IPS-15b (cell line): ENCODE data around the gene DDX19B.
A peak's percentile ranks its signal among the peaks of the same experiment; 100 is the strongest.
"Not testable (repeated sequence)": the region's sequence is repeated elsewhere in the genome, so short reads cannot be mapped to it uniquely, and the experiment has no call there.

Source experiments
- H3K27me3 ChIP-seq: one replicate; pipeline ENCODE4 v1.6.1; 2013; ENCODE audit warnings: low read length; ENCODE audit not compliant: control insufficient read depth, insufficient read depth
- H3K36me3 ChIP-seq: one replicate; pipeline ENCODE4 v1.6.1; 2013; ENCODE audit warnings: low read length; ENCODE audit not compliant: control insufficient read depth, insufficient read depth
- H3K4me1 ChIP-seq: one replicate; pipeline ENCODE4 v1.6.1; 2013; ENCODE audit warnings: mild to moderate bottlenecking, low read length; ENCODE audit not compliant: control insufficient read depth, insufficient read depth
- H3K4me3 ChIP-seq: one replicate; pipeline ENCODE4 v1.5.1; 2013; ENCODE audit warnings: low read depth, low read length
- H3K9ac ChIP-seq: one replicate; pipeline ENCODE4 v1.6.1; 2013; ENCODE audit warnings: low read depth, mild to moderate bottlenecking, low read length
- H3K9me3 ChIP-seq: one replicate; pipeline ENCODE4 v1.6.1; 2013; ENCODE audit warnings: mild to moderate bottlenecking, low read length; ENCODE audit not compliant: control insufficient read depth, insufficient read depth

Gene DDX19B

GRCh38 chr16:70331588-70332358 lies 32.8 kb downstream of the DDX19B start:
- no peaks in the 10 kb centered on the region for H3K4me1 ChIP-seq
- H3K4me3 ChIP-seq: no peak overlapping the region
- no peaks in the 10 kb centered on the region for H3K9me3 ChIP-seq
- H3K27me3 ChIP-seq: no peaks in the 10 kb centered on the region
- peaks cover 16% of the 10 kb centered on the region for H3K36me3 ChIP-seq
- no peak overlapping the region for H3K9ac ChIP-seq

DNA sequence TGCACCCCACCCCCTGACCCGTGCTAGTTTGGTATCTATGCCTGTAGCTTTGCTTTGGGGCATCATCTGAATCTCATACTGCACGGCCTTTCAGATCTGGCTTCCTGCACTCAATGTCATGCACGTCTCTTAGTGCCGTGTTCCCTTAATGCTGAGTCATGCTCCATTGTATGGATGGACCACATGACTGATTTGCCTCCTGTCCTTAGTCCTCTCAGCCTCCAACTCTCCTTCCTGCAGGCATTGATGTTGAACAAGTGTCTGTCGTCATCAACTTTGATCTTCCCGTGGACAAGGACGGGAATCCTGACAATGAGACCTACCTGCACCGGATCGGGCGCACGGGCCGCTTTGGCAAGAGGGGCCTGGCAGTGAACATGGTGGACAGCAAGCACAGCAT lies 33.7 kb downstream of the DDX19B start:
- H3K4me1 ChIP-seq, H3K9ac ChIP-seq, H3K4me3 ChIP-seq, H3K9me3 ChIP-seq, H3K27me3 ChIP-seq: not testable (repeated sequence)
- peaks cover 16% of the 10 kb centered on the region for H3K36me3 ChIP-seq

GRCh38 chr16:70337814-70338213 lies 38.8 kb downstream of the DDX19B start:
- Histone ChIP-seq H3K9me3 (no peaks in the 10 kb centered on the region), H3K4me3 (no peak overlapping the region), H3K36me3 (peaks cover 14% of the 10 kb centered on the region), H3K9ac (no peak overlapping the region), H3K4me1 (peaks cover 3% of the 10 kb centered on the region), H3K27me3 (no peaks in the 10 kb centered on the region)

GRCh38 chr16:70341600-70341999 lies 42.6 kb downstream of the DDX19B start:
- Histone ChIP-seq H3K4me1 (peaks cover 3% of the 10 kb centered on the region), H3K27me3 (no peaks in the 10 kb centered on the region), H3K9me3 (no peaks in the 10 kb centered on the region), H3K4me3 (no peak overlapping the region), H3K9ac (no peak overlapping the region), H3K36me3 (no peaks in the 10 kb centered on the region)

- Histone ChIP-seq H3K36me3 (no peaks in the 10 kb centered on the region), H3K4me1 (peaks cover 3% of the 10 kb centered on the region), H3K9ac (no peak overlapping the region)
These were observed 43.0 kb downstream of the DDX19B start for GRCh38 chr16:70342016-70342415.

DNA sequence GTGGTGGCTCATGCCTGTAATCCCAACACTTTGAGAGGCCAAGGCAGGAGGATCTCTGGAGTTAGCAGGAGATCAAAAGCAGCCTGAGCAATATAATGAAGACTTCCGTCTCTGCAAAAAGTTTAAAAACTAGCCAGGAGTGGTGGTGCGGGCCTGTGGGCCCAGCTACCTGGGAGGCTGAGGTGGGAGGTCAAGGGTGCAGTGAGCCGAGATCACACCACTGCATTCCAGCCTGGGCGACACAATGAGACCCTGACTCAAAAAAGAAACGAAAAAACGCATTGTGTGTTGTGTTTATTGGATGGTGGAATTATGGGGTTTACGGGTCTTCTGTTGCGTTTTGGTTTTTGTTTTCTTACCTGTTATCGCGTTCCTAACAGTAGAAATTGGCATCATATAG lies 46.9 kb downstream of the DDX19B start:
- peaks cover 3% of the 10 kb centered on the region for H3K36me3 ChIP-seq
- H3K9me3 ChIP-seq: no peaks in the 10 kb centered on the region
- H3K9ac ChIP-seq: no peak overlapping the region
- peak overlapping the region; percentile 83 for H3K4me3 ChIP-seq
- no peaks in the 10 kb centered on the region for H3K27me3 ChIP-seq
- H3K4me1 ChIP-seq: peaks cover 5% of the 10 kb centered on the region

More at GRCh38 chr16:70342016-70342415, 43.0 kb downstream of the DDX19B start:
- Histone ChIP-seq H3K4me3 (no peak overlapping the region), H3K27me3 (no peaks in the 10 kb centered on the region), H3K9me3 (no peaks in the 10 kb centered on the region)

GRCh38 chr16:70348991-70349390 lies 50.0 kb downstream of the DDX19B start:
- H3K27me3 ChIP-seq: no peaks in the 10 kb centered on the region
- peaks cover 7% of the 10 kb centered on the region for H3K36me3 ChIP-seq
- peaks cover 2% of the 10 kb centered on the region for H3K4me1 ChIP-seq
- H3K9ac ChIP-seq: no peak overlapping the region
- H3K4me3 ChIP-seq: no peak overlapping the region
- no peaks in the 10 kb centered on the region for H3K9me3 ChIP-seq

DNA sequence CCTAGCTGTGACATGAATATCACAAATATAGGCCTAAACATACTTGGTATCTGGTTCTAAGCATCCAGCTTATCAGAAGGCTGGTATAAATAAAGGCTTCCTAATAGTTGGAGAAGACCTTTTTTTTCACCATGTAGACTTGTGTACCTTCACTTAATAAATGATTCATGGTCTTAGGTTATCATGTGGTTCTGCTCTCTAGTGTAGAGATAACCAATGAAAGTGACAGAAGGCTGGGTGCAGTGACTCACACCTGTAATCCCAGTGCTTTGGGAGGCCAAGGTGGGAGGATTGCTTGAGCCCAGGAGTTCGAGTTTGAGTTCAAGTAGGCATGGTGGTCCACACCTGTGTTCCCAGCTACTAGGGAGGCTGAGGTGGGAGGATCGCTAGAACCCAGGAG lies 50.8 kb downstream of the DDX19B start:
- Histone ChIP-seq H3K4me1 (peaks cover 2% of the 10 kb centered on the region), H3K27me3 (no peaks in the 10 kb centered on the region), H3K4me3 (no peak overlapping the region), H3K36me3 (peaks cover 7% of the 10 kb centered on the region), H3K9me3 (no peaks in the 10 kb centered on the region), H3K9ac (no peak overlapping the region)

GRCh38 chr16:70359552-70359951 lies 60.6 kb downstream of the DDX19B start:
- H3K27me3 ChIP-seq: no peaks in the 10 kb centered on the region
- H3K4me3 ChIP-seq: no peak overlapping the region
- no peaks in the 10 kb centered on the region for H3K9me3 ChIP-seq
- no peak overlapping the region for H3K9ac ChIP-seq
- no peaks in the 10 kb centered on the region for H3K4me1 ChIP-seq
- peaks cover 30% of the 10 kb centered on the region for H3K36me3 ChIP-seq

GRCh38 chr16:70364399-70364798 lies 65.4 kb downstream of the DDX19B start:
- no peaks in the 10 kb centered on the region for H3K4me1 ChIP-seq
- H3K36me3 ChIP-seq: peaks cover 50% of the 10 kb centered on the region
- no peaks in the 10 kb centered on the region for H3K9me3 ChIP-seq
- no peaks in the 10 kb centered on the region for H3K27me3 ChIP-seq
- H3K4me3 ChIP-seq: no peak overlapping the region
- no peak overlapping the region for H3K9ac ChIP-seq

DNA sequence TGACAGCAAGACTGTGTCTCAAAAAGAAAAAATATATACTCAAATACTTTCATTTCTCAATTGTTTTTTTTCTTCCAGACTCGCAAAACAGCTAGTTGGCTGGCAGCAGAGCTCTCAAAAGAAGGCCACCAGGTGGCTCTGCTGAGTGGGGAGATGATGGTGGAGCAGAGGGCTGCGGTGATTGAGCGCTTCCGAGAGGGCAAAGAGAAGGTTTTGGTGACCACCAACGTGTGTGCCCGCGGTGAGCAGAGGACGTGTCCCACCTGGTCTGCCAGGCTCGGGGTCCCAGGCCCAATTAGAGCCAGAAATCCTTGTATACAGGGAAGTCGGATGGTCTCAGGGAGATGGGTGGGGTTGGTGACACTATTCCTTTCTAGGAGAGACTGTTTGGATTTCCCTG lies 71.2 kb downstream of the DDX19B start:
- H3K4me1 ChIP-seq, H3K27me3 ChIP-seq, H3K9me3 ChIP-seq, H3K4me3 ChIP-seq, H3K9ac ChIP-seq: not testable (repeated sequence)
- peaks cover 47% of the 10 kb centered on the region for H3K36me3 ChIP-seq

- no peaks in the 10 kb centered on the region for H3K9me3 ChIP-seq
- H3K27me3 ChIP-seq: no peaks in the 10 kb centered on the region
- peaks cover 39% of the 10 kb centered on the region for H3K36me3 ChIP-seq
- no peak overlapping the region for H3K9ac ChIP-seq
- H3K4me1 ChIP-seq: no peaks in the 10 kb centered on the region
- H3K4me3 ChIP-seq: no peak overlapping the region
These were observed 71.9 kb downstream of the DDX19B start for GRCh38 chr16:70370924-70371323.
